GM18907 (cell line): ENCODE data around the gene MFF.
"Not testable (repeated sequence)": the region's sequence is repeated elsewhere in the genome, so short reads cannot be mapped to it uniquely, and the experiment has no call there.

Experiments used
- ATAC-seq: cut with Tn5 transposase; IDR thresholded peaks from one replicate; pipeline ENCODE4 v1.9.1; 2021; ENCODE audit warnings: mild to moderate bottlenecking, moderate library complexity; ENCODE audit not compliant: unreplicated experiment

Gene MFF

GRCh38 chr2:227376656-227377396 is 51.8 kb downstream of the MFF start:
- no peak for ATAC-seq

DNA sequence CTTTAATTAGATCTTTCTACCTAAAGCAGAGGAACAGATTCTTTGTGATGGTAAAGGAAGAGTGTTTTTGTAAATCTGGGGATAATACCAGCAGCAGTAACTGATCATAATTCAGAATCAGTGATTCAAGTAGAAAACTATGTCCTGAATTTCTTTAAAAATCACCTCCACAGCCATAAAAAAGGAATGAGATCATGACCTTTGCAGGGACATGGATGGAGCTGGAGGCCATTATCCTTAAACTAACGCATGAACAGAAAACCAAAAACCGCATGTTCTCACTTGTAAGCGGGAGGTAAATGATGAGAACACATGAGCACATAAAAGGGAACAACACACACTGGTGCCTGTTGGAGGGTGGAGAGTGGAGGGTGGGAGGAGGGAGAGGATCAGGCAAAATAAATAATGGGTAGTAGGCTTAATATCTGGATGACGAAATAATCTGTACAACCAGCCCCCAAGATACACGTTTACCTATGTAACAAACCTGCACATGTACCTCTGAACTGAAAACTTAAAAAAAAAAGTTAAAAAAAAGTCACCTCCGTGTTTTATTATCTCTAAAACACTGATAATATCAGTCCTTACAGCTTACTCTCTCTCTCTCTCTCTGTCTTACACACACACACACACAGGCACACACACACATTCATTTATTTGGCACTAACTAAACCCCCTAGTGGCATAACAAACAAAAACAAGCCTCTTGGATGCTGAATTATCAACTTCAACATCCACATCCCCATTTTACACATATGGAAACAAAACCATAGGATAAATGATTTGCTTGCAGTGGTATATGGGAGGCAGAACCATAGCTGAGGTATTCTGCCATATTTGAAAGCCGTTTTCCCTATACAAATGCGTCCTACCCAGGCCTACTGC is 52.7 kb downstream of the MFF start:
- ATAC-seq: no peak

DNA sequence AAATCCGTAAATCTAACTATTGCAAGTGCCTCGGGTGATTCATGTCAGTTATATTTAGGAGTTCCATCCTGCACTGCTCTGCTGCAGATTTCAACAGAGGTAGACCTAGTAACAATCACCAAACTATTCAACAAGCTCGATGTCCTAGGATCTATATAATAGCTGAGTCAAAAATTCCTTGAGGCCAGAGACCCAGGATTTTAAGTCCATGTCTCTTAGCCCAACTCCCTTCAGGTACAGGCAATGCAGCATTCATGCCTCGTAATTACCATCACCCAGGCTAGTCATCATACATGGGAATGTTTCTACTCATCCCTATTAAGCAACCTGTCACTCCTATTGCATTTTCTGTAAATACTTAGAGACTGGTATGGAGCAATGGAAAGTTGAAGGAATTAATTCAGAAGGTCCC is 53.3 kb downstream of the MFF start:
- no peak for ATAC-seq

- no peak for ATAC-seq
Observed at GRCh38 chr2:227379095-227379494, 54.0 kb downstream of the MFF start, which contains the start of gene TM4SF20. Gene TM4SF20, minus strand, starts transcription at chr2:227379306. Its CDS starts 38 bp downstream, at chr2:227379268.

DNA sequence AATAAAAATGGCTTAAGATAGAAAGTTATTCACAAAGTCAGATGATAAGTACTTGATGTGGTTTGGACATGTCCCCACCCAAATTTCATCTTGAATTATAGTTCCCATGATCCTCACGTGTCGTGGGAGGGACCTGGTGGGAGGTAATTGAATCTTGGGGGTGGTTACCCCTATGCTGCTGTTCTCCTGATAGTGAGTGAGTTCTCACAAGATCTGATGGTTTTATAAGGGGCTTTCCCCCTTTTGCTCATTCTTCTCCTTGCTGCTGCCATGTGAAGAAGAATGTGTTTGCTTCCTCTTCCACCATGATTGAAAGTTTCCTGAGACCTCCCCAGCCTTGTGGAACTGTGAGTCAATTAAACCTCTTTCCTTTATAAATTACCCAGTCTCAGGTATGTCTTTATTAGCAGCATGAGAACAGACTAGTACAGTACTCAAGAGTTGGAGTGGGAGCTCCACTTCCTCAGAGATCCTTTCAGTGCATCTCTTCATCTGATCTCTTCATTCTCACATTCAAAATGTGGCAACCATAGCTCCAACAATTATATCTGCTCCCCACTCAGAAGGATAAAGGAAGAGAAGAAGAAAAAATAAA is 57.3 kb downstream of the MFF start:
- ATAC-seq: not testable (repeated sequence)

DNA sequence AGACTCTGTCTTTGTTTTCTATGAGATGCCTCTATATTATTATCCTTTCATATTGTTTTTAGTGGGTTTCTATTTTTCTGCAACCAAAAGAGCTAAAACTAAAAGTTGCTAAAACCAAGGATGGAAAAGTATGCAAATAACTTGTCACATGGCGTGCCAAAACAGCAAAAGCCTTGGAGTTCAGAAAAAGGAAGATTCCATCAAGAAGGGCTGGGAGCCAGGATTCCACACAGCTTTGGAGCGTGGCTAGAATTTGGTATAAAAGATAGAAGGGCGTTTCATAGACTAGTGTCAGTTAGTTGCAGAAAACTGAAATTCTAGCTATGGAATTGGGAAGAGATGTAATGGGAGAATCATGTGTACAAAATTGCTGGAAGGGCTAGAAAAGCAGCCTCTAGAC is 58.6 kb downstream of the MFF start:
- no peak for ATAC-seq

DNA sequence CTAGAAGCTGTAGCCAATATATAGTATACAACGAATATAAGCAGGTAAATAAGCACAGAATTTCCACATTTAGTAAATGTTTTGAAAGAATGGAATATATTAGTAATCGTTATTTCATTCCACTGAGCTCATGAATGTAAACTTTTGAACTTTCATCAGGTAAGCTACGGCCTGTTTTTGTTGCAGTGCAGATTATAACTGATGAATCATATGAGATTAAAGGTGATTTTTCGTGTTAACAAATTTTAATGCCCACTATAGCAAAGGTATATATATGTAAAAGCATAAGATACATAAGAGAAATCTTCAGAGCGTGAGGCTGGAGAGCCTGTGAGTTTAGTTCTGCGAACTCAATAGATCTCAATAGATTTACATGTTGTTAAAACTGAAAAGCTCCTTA is 61.6 kb downstream of the MFF start:
- no peak for ATAC-seq

DNA sequence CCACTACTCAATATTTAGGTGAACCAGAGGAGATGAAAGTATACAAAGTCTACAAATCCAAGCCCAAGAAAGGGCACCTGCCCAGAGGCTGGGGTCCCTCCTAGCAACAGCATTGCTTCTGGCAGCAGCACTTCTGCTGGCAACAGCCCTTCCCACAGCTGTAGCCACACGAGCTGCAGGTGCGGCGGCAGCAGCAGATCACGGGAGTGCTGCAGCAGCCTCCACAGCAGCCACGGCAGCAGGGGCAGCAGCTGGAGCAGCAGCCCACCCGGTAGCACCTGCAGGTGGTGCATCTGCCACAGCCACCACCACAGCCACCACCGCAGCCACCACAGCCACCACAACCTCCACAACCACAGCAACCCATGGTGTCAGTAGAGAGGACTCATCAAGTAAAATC is 62.5 kb downstream of the MFF start, which contains the start of gene SCYGR1:
Gene SCYGR1, minus strand, starts transcription at position 367 of the 400 bp plus-strand sequence. Its CDS starts 0 bp downstream, at position 367.
- not testable (repeated sequence) for ATAC-seq

DNA sequence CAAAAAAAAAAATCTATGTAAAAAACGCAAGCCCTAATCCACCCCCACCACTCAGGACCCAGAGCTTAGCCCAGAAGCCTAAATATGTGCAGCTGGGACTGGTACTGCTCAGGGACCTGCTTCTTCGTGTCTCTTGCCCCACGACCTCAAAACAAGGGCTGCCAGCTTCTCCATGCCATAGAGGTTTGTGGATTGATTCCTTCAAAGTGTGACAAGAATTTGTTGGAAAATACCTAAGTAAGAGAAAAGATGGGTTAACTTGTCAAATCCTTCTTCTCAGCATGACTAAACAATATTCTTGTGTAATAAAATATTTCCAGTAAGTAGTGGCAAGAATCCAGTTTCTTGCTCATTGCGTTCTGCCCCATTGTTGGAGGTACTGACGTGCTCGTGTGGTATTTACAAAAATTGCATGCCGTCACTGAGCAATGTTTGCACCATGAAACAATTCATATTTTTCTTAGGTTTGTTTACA is 63.5 kb downstream of the MFF start:
- ATAC-seq: no peak

GRCh38 chr2:227389231-227389630 is 64.2 kb downstream of the MFF start:
- ATAC-seq: no peak

DNA sequence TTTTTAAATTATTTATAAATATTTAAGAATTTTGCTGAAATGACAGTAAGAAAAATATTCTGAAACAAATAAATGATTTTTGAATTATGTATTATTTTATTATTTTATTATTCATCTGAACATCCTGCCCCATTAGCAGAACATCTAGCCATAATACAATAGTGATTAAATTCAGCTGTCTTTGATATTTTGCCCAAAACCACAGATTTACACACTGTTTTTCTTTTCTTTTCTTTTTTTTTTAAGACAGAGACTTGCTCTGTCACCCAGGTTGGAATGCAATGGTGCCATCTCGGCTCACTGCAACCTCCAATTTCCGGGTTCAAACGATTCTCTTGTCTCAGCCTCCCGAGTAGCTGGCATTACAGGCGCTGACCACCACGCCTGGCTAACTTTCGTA is 64.6 kb downstream of the MFF start:
- ATAC-seq: no peak

DNA sequence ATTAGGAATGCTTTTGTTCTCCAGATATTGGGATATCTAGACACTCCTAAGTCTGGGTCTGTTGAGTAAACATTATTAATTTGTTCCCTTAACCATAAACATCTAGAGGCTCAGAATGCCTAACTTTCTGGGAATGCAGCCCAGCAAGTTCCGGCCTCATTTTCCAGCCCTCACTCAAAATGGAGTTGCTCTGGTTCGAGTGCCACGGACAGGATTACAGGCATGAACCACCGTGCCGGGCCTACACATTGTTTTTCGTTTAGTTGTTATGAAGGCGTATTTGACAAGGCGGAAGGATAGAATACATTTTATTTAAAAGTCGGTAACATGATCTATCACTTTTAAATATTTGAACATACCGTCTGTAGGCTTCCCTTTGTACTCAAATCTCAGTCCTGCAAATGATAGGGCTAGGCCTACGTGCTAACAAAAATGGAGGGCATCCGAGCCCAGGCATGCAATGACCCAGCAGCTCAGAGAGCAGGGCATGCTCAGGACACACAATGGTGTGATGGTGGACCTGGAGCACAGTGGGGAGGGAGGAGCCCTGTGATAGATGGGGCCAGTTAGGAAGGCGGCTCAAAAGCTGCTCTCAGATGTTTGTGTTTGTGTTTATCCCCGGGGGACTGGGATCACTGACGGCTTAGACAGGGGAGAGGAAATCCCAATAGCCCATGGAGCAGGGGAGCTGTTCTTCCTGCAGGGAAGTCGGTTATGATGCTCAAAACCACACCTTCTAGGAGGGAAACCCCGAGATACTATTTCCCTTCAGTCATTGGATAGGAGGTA is 65.6 kb downstream of the MFF start:
- ATAC-seq: no peak

DNA sequence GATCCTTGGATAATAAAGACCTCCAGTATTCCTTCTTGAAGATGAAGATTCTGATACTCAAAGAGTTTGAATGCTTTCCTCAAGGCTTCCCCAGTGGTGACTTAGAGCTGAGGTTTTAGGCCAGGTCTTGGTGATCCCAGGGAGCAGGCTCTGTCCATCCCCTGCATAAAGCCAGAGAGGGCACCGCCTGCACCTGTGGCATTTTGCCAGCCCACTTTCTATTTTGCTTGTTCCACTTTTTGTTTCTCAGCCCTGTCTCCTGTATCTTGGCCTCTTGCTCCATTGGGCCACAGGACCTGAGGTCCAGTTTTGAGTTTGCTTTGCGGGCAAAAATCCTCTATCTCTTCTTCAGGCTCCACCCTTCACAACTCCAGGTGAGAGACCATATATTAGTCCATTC is 69.3 kb downstream of the MFF start:
- ATAC-seq: no peak

DNA sequence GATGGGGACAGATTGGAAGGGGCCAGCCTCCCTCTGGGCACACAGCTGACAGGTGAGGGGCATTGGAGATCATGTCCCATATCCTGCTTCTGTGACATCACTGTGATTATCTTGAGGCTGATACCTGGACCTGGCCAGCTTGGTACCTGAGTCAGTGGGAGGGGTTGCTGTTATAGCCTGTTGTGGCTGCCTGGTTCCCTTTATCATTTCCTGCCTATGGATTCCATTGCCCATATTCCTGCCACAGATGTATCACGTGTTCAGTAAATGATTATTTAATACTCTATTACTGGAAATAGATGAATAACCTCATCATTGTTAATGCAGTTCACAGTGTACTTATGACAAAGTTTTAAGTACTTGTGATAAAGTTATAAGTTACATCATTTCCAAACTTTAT is 70.5 kb downstream of the MFF start:
- ATAC-seq: no peak

- ATAC-seq: no peak
Observed at GRCh38 chr2:227397562-227397961, 72.5 kb downstream of the MFF start.

GRCh38 chr2:227398684-227399670 is 73.9 kb downstream of the MFF start:
- no peak for ATAC-seq

- no peak for ATAC-seq
Observed at GRCh38 chr2:227401550-227401949, 76.5 kb downstream of the MFF start.

- no peak for ATAC-seq
Observed at GRCh38 chr2:227402321-227402720, 77.3 kb downstream of the MFF start.

- ATAC-seq: no peak
Observed at GRCh38 chr2:227402959-227403358, 77.9 kb downstream of the MFF start.
